ENCODE results near the gene RIBC1.
"Not testable (repeated sequence)": the region's sequence is repeated elsewhere in the genome, so short reads cannot be mapped to it uniquely, and the experiment has no call there.

The RIBC1 gene

DNA sequence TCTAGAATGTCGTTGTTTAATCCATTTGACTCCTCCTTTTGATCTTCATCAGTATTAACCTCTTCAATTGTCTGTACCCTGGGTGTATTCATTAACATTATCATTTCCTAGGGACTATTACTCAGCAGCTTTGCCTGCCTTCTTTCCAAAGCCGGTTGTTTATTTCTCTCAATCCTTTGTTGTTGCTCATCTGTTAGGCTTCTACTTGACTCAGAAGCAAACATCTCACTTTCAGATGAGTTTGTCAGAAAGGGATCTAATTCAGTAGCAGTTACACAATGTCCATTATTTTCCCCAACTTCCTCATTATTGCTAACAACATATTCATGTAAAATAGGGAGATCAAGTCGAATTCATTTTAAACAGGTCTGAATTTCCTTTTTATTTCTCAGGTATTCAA, 33.6 kb downstream of the RIBC1 start:
- H3K4me1 ChIP-seq (ENCODE audit: insufficient read depth, poor library complexity, severe bottlenecking), result no peaks in the 10 kb centered on the region
- no peaks in the 10 kb centered on the region for H3K9me3 ChIP-seq (ENCODE audit: severe bottlenecking)
- H3K27me3 ChIP-seq (ENCODE audit: insufficient read depth, poor library complexity, severe bottlenecking), result no peaks in the 10 kb centered on the region
- no peak for TF ChIP-seq CTCF (IDR thresholded peaks at IDR 0.05; ENCODE audit: poor library complexity, severe bottlenecking)
- H3K36me3 ChIP-seq (ENCODE audit: low read depth), result no peaks in the 10 kb centered on the region
- H3K4me3 ChIP-seq (ENCODE audit: severe bottlenecking), result no peak overlapping the region
- ATAC-seq (ENCODE audit: low read depth) (peak; percentile 61), DNase-seq (ENCODE audit: low spot score) (no peak)
- no peak overlapping the region for H3K27ac ChIP-seq (ENCODE audit: poor library complexity, severe bottlenecking)

DNA sequence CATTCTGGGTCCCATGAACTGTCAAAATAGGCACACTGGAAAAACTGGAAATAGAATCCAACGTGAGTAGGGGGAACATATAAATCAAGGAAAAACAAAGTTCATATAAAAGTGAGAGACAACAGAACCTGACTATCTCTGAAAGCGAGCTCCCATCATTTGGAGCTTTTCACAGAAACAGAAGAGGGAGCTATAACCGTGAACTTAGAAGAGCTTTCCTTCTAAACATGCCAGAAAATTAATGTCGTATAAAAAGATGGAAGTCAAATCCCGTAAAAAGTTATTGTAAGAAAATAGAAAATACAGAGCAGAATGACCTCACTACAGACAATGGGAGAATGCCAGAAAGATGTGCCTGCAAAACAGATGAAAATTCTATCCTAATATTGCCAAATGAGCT, 35.4 kb downstream of the RIBC1 start:
- no peak overlapping the region for H3K27ac ChIP-seq (ENCODE audit: poor library complexity, severe bottlenecking)
- no peak for DNase-seq (ENCODE audit: low spot score)
- ATAC-seq (ENCODE audit: low read depth), result no peak

GRCh38 chrX:53468659-53469058, 46.0 kb downstream of the RIBC1 start:
- H3K4me1 ChIP-seq (ENCODE audit: insufficient read depth, poor library complexity, severe bottlenecking); H3K4me3 ChIP-seq (ENCODE audit: severe bottlenecking); H3K36me3 ChIP-seq (ENCODE audit: low read depth); ATAC-seq (ENCODE audit: low read depth); DNase-seq (ENCODE audit: low spot score); H3K27me3 ChIP-seq (ENCODE audit: insufficient read depth, poor library complexity, severe bottlenecking); H3K27ac ChIP-seq (ENCODE audit: poor library complexity, severe bottlenecking); H3K9me3 ChIP-seq (ENCODE audit: severe bottlenecking): not testable (repeated sequence)

More for the DNA sequence above, 35.4 kb downstream of the RIBC1 start:
- Histone ChIP-seq H3K4me3 (ENCODE audit: severe bottlenecking) (no peak overlapping the region), H3K27me3 (ENCODE audit: insufficient read depth, poor library complexity, severe bottlenecking) (no peaks in the 10 kb centered on the region), H3K9me3 (ENCODE audit: severe bottlenecking) (no peaks in the 10 kb centered on the region), H3K4me1 (ENCODE audit: insufficient read depth, poor library complexity, severe bottlenecking) (no peaks in the 10 kb centered on the region), H3K36me3 (ENCODE audit: low read depth) (no peaks in the 10 kb centered on the region)
- peak; percentile 11 for TF ChIP-seq CTCF (IDR thresholded peaks at IDR 0.05; ENCODE audit: poor library complexity, severe bottlenecking)

DNA sequence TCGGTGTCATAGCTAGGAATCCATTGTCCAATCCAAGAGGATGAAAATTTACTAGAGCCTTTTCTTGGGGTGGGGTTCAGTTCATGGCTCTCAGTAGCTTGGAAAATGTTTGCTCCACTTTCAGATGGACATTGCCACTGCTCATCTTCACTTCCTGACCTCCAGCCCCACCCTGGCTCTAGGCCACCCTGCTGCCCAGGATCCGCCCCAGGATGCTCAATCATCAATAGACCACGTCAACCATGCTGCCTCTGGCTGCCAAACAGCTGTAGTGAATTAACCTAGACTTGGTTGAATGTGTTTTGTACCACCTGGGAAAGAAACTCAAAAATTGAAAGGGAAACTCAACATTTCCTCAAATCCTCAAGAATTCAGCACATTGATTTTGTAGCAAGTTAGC, 48.7 kb downstream of the RIBC1 start:
- Histone ChIP-seq H3K4me1 (ENCODE audit: insufficient read depth, poor library complexity, severe bottlenecking) (no peaks in the 10 kb centered on the region), H3K9me3 (ENCODE audit: severe bottlenecking) (no peaks in the 10 kb centered on the region), H3K36me3 (ENCODE audit: low read depth) (no peaks in the 10 kb centered on the region), H3K4me3 (ENCODE audit: severe bottlenecking) (no peak overlapping the region), H3K27me3 (ENCODE audit: insufficient read depth, poor library complexity, severe bottlenecking) (no peaks in the 10 kb centered on the region), H3K27ac (ENCODE audit: poor library complexity, severe bottlenecking) (no peak overlapping the region)
- DNase-seq (ENCODE audit: low spot score), result no peak
- no peak for TF ChIP-seq CTCF (IDR thresholded peaks at IDR 0.05; ENCODE audit: poor library complexity, severe bottlenecking)
- no peak for ATAC-seq (ENCODE audit: low read depth)

GRCh38 chrX:53474707-53475106, 52.0 kb downstream of the RIBC1 start:
- DNase-seq (ENCODE audit: low spot score), result no peak
- Histone ChIP-seq H3K27me3 (ENCODE audit: insufficient read depth, poor library complexity, severe bottlenecking) (no peaks in the 10 kb centered on the region), H3K4me3 (ENCODE audit: severe bottlenecking) (no peak overlapping the region), H3K9me3 (ENCODE audit: severe bottlenecking) (no peaks in the 10 kb centered on the region), H3K36me3 (ENCODE audit: low read depth) (no peaks in the 10 kb centered on the region), H3K4me1 (ENCODE audit: insufficient read depth, poor library complexity, severe bottlenecking) (no peaks in the 10 kb centered on the region), H3K27ac (ENCODE audit: poor library complexity, severe bottlenecking) (no peak overlapping the region)
- no peak for TF ChIP-seq CTCF (IDR thresholded peaks at IDR 0.05; ENCODE audit: poor library complexity, severe bottlenecking)
- no peak for ATAC-seq (ENCODE audit: low read depth)
